Gastroesophageal sphincter (tissue), 3 donors: ENCODE results near the gene TEKT1.

ENCODE experiments used
- POLR2A ChIP-seq, 2 donors: fragments of 450-650 bp; IDR thresholded peaks; one replicate each; pipeline ENCODE4 v1.6.1; 2017; ENCODE audit warnings: antibody characterized with exemption in 2 of 2, mild to moderate bottlenecking in 2 of 2, moderate library complexity in 1 of 2
- POLR2AphosphoS5 ChIP-seq: sonication (generic); formaldehyde crosslinking; IDR thresholded peaks from one replicate; pipeline ENCODE4 v1.6.1; 2017; ENCODE audit warnings: antibody characterized with exemption
- TF ChIP-seq, protein P1 (sequence below), 4 experiments: fragments of 200-600 bp in 2 of 4; fragments of 450-650 bp in 2 of 4; sonication (generic) in 1 of 4; IDR thresholded peaks; one replicate each; pipeline ENCODE4 v1.5.1; 2017 to 2019; ENCODE audit warnings: antibody characterized with exemption in 4 of 4, mild to moderate bottlenecking in 2 of 4, moderate library complexity in 2 of 4

DNA sequence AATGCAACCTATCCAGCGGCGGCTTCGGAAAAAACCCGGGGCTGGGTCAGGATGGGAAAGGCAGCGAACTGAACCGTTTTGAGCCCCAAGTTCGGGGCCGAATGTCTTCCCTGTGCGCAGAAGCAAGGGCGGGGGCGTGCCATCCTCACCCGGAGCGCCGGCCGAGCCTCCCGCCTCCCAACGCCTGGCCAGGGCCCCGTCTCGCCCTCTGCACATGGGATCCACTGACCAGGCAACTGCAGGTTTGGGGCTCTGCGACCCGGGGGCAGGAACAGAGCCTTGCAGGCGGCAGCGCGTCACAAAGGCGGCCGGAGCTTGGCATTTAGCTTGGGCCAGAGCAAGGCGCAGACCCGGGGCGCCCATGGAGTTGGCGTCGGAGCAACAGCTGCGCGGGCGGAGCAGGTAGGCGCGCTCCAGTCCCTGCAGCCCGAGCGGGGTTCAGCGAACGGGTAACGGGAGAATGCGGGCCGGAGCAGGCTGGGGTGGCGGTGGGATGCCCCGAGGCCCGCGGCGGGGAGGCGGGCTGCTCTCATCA lies 55.6 kb downstream of the TEKT1 start, which contains the start of gene FBXO39:
- TF ChIP-seq, protein P1, sequence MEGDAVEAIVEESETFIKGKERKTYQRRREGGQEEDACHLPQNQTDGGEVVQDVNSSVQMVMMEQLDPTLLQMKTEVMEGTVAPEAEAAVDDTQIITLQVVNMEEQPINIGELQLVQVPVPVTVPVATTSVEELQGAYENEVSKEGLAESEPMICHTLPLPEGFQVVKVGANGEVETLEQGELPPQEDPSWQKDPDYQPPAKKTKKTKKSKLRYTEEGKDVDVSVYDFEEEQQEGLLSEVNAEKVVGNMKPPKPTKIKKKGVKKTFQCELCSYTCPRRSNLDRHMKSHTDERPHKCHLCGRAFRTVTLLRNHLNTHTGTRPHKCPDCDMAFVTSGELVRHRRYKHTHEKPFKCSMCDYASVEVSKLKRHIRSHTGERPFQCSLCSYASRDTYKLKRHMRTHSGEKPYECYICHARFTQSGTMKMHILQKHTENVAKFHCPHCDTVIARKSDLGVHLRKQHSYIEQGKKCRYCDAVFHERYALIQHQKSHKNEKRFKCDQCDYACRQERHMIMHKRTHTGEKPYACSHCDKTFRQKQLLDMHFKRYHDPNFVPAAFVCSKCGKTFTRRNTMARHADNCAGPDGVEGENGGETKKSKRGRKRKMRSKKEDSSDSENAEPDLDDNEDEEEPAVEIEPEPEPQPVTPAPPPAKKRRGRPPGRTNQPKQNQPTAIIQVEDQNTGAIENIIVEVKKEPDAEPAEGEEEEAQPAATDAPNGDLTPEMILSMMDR (IDR thresholded peaks at IDR 0.05) = no peak
- TF ChIP-seq POLR2AphosphoS5 = no peak
- TF ChIP-seq POLR2A (IDR thresholded peaks at IDR 0.05) = no peak
